T-helper 1 cell treated with Interleukin-12 subunit alpha and Interleukin-12 subunit beta and Interleukin-4 antibody, amounts not matched to agents 30 ng/mL and 1 ng/mL, for 36 hours (primary cell): ENCODE results near the gene KCNH5. TPM values are rescaled to one million over a fixed set of nuclear protein-coding genes. Genes with fewer than 3 reads are reported as not detected.

ENCODE experiments used
- intact Hi-C: fragments of 100-400 bp; cut with micrococcal nuclease; formaldehyde crosslinking; loops from one replicate; pipeline ENCODE4 v1.15.1; 2024
- total RNA-seq: library from RNA; stranded (reverse); gene quantifications from 2 replicates; pipeline ENCODE4 v1.2.3, GENCODE V29; 2022

The KCNH5 gene
- total RNA-seq, 1 donor from 2014 or later, result not detected

DNA sequence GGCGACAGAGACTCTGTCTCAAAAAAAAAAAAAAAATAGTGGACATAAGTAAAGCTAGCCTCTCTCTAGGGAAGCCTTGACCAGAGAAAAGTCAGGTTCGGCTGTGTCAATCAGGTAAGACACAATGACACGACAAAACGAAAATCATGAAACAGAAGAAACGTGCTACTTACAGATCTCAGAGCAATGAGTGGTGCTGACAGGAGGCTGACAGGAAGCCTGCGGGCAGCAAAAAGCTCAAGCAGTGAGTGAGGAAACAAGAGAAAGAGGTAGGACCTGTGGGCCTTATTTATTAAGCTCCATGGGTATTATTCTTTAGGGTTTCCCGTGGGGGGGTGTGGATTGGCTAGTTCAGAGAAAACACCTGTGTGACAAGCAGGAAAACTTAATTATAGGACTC is 363.1 kb downstream of the KCNH5 start:
- intact Hi-C loops, result no loop called here

DNA sequence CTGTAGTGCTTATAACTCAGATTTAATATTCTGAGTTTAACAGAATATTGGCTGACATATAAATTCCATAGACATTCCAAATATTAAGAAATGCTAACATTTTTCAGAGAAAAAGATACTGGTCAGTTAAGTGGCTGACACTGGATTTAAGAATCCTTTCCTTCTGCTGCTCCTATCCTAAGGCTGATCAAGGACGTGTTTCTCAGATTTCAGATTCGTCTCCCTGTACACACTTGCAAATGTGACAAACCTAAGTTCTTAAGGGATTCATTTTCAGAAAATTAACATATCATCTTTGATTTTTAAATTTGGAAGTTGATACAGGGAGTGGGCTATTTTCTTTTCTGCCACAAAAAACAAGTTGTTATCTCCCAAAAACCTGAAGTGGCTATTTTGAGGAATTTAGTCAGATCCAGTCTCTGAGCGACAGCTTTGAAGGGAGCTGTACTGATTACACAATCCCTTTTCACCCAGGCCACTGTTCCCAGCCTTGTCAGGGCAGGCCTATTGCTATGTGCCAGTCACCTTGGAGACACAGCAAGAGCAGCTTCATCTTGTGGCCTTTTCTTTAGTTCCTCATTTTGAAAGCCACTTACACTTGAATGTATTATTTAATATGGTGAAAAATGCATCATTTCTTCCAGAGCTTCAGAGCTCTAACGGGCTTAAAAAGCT is 370.6 kb downstream of the KCNH5 start:
- intact Hi-C loops, result no loop called here

DNA sequence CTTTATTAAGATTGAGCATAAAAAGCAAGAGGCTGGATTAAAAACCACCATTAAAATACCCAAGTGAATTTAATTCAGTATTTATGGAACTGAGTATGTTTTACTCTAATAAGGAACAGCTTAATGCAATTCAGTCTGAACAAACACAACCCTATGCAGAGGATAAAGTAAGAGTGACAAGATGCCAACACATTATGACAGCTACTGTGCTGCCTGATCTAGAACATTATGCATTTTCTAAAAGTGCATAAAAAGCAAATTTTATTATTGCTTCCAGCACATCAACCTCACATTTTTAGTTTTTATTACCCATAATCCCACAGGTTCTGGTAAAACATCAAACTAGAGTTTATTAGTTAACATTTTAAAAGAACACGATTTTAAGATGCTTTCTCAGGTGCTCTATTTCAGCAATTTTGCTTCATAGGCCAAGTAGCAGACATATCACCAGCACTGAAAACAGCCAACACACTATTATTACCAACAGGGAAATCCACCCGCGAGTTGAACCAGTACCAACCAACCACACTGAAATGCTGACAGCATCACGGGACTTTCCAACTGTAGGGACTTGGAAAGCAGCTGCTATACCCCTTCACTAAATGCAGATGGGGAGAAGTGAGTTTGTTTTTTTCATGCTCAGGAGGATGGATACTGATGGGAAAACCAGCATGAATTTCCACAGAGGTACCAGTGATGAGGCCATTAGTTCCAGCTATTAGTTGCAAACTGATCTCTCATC is 372.1 kb downstream of the KCNH5 start:
- intact Hi-C loops, result no loop called here

DNA sequence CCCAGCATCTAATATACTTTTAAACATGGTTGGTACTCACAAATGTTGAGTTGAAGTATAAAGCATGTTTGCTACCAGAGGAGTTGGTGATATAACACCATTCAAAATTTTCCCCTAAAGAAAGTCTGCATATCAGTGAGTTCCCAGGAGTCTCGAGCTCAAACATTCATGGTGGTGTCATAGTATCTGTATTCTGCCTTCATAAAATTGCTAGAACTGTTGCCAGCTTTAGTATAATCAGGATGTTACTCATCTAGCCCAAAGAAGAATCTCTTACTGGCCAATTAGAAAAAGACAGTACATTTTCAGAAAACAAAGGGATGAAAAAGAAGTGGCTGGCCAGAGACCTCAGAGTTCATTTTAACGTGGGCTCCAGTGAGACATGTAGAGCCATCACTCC is 374.7 kb downstream of the KCNH5 start:
- intact Hi-C loops, result no loop called here

DNA sequence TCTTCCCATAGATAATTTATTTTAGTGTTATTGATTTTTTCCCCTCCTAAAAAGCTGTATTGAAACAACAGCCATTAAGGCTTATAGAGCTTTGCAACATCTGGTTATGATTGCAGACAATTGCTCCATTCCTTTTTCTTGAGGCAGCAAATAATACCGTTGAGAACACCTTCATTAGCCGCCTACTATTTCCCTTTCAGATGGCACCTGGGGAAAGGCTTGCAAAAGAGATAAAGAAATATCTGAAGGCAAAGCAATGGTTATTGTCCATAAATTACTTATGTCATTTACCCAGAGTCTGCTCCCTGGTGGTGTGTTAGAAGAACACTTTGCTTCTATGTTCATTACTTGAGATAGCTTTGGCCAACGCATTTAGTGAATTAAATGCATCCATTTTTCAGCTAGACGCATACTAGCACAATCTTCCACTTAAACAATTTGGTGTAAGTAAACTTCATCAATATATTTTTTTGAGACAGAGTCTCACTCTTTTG is 377.8 kb downstream of the KCNH5 start:
- intact Hi-C loops, result no loop called here

DNA sequence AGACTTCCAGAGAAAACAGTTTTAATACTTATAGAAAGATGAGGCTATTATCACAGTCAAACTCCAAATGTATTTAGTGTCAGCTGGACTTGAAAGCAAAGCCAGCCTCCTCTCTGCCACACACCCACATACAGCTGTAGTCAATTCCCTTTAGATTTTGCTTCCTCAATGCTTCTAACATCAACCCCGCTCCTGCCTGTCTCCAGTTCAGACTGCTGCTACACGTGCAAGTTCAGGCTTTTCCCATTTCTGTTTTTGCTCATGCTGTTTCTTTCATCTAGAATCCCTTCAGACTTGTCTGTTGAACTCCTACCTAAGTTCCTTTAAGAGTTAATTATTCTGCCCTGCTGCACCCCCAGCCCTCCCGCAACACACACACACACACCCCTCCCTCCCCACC is 380.0 kb downstream of the KCNH5 start:
- intact Hi-C loops, result no loop called here

DNA sequence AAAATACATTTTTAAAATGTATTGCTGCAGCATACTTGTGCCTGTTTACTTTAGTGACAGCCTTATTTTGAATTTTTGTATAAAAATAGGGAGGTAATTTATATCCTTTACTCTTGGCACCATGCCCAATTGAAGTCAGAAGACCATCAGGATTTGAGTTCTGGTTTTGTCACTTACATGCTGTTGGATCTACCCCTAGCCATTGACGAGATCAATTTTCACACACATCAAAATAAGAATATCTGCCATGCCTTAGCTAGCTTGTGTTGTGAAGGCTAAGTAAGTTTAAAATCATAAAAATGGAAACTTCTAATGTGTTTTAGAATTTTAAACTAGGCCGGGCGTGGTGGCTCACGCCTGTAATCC is 381.8 kb downstream of the KCNH5 start:
- intact Hi-C loops, result no loop called here

DNA sequence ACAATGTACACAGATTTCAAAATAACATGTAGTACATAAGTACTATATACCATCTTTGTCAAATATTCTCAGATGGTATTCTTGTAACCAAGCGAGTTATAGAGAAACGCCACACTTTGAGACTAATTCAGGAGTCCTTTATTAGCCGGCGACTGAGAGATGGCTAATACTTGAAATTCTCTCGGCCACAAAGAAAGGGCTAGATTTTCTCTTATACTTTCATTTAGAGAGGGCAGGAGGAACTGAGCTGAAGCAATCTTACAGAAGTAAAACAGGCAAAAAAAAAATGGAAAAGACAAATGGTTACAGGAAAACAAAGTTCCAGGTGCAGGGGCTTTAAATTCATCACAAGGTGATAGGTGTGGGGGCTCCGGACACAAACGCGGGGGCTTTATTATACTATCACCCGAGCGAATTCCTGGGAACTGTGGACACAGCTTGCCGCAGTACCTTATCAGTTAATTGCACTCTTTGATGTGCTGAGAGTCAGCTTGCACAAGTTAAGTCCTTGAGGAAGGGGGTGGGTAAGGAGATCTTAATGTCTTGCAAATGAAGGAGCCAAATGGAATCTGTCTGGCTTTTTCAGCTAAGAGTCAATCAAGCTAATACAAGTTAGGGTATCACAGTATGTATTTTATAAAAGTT is 382.3 kb downstream of the KCNH5 start:
- intact Hi-C loops, result no loop called here

DNA sequence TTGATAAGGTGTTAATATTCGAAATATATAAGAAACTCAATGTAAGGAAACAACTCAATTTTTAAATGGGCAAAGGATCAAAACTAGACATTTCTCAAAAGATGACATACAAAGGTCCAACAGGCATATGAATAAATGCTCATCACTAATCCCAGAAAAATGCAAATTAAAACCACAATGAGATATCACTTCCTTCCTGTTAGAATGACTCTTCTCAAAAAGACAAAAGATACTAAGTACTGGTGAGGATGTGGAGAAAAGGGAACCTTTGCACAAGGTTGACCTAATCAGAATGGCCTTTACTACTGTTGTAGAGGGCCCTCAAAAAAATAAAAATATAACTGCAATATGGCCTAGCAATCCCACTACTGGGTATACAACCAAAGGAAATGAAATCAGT is 383.4 kb downstream of the KCNH5 start:
- intact Hi-C loops, result no loop called here

DNA sequence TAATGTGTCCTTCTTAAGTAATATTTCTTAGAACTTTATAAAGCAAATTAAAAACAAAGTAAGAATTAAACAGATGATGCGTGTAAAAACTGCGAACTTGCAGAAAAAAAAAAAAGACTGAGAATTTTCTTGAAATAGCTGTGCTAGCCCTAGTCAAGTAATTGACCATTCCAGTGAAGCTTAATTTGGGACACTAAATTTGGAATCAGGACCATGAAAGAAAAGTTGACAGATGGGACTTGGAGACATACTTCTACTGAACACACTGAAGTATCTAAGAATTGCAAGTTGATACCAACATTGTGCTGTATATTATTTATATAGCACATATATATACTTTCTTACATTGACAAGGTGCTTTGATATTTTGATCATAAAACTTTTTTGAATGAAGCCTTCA is 386.6 kb downstream of the KCNH5 start:
- intact Hi-C loops, result no loop called here

DNA sequence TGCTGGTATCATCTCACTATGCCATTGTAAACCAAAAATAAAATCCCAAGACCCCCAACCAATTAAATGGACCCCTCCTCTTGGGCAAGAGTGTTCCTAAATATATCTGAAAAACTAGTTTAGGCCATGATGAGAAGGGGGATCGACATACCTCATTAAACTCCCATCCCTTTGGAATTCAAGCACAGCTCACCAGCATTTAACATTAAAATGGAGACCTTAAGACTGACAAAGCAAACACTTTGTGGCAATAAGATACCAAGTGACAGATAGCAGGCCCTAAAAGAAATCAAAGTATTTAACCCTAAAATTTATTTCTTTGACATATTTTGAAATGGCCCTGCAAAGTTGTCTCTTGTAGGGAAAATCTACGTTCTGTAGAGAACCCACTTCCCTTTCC is 387.9 kb downstream of the KCNH5 start:
- intact Hi-C loops, result no loop called here

DNA sequence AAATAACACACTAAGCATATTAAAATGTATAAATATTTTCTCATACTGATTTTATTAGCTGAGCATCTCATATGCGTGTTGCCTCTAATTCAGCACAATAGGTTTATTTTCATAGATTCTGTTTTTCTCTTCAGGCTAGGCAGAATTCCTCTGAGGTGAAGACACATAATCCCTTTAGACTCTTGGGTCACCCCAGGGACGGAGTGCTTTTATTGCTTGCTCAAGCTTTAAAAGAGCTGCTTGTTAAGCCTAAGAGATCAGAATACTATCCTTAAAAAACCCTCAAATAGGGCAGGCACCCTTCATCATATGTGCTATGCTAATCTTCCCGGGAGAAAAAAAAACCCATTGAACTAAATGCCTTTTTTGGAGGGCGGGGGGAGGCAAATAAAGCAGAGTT is 390.1 kb downstream of the KCNH5 start:
- intact Hi-C loops, result no loop called here

DNA sequence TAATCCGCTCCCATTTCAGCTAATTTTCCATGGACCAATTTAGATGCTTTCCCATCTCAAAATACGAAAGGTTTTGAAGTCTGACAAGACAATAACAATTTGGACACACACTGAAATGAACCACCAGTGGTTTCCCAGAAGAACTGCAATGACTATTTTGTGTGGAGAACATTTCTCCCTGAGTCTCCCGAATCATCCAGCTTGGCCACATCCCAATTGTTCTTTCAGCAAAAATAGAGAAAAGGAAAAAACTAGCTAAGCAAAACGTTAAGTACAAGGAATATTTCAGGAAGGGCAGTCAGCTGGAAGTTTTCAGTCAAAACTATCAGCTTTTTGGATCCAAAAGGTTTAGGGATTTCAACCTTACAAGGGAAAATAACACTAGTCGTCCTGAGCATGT is 390.6 kb downstream of the KCNH5 start:
- intact Hi-C loops, result no loop called here

Other genes with a start within 250 kb of the KCNH5 start
- gene RHOJ, start 159.0 kb upstream of the KCNH5 start, total RNA-seq, result not detected in 2 replicates